ENCODE measurements around the gene ZNF581.

GRCh38 chr19:55596304-55596703, 47.1 kb upstream of the ZNF581 start:
- TF ChIP-seq CTCF (IDR thresholded peaks at IDR 0.05) (no peak), EP300 (IDR thresholded peaks at IDR 0.05) (no peak)

All from tibial nerve (tissue), 4 donors.